GM12891 (cell line): ENCODE data around the gene STRA6.

Experiments
- DNase-seq: peaks from one replicate; pipeline ENCODE4 v3.0.0; 2011; ENCODE audit warnings: low spot score; ENCODE audit not compliant: insufficient read length
- FAIRE-seq: peaks from 2 replicates; lab custom pipeline; 2011; peaks lifted over from hg19 to GRCh38; lab: Jason Lieb, UNC
- PAX5 ChIP-seq: IDR thresholded peaks from 2 replicates; pipeline ENCODE4 v1.6.1; 2011; ENCODE audit warnings: low read length, moderate library complexity, mild to moderate bottlenecking; ENCODE audit not compliant: insufficient read depth, severe bottlenecking
- POLR2A ChIP-seq: IDR thresholded peaks from 2 replicates; pipeline ENCODE4 v1.6.1; 2011; ENCODE audit warnings: low read depth, low read length, control low read depth
- POLR2AphosphoS5 ChIP-seq: IDR thresholded peaks from 2 replicates; pipeline ENCODE4 v1.6.1; 2011; ENCODE audit warnings: low read depth, low read length, control low read depth
- POU2F2 ChIP-seq: IDR thresholded peaks from 2 replicates; pipeline ENCODE4 v1.6.1; 2011; ENCODE audit warnings: low read depth, mild to moderate bottlenecking, control low read depth, low read length, moderate library complexity
- SPI1 ChIP-seq: IDR thresholded peaks from 2 replicates; pipeline ENCODE4 v1.6.1; 2011; ENCODE audit warnings: low read depth, low read length, control low read depth
- TAF1 ChIP-seq: IDR thresholded peaks from 2 replicates; pipeline ENCODE4 v1.6.1; 2011; ENCODE audit warnings: low read depth, low read length, control low read depth

The STRA6 gene

GRCh38 chr15:74176262-74177214, 26.0 kb downstream of the STRA6 start:
- TF ChIP-seq POLR2AphosphoS5 (no peak), POU2F2 (no peak), POLR2A (no peak), PAX5 (no peak), TAF1 (no peak), SPI1 (no peak)
- FAIRE-seq (no peak), DNase-seq (no peak)

DNA sequence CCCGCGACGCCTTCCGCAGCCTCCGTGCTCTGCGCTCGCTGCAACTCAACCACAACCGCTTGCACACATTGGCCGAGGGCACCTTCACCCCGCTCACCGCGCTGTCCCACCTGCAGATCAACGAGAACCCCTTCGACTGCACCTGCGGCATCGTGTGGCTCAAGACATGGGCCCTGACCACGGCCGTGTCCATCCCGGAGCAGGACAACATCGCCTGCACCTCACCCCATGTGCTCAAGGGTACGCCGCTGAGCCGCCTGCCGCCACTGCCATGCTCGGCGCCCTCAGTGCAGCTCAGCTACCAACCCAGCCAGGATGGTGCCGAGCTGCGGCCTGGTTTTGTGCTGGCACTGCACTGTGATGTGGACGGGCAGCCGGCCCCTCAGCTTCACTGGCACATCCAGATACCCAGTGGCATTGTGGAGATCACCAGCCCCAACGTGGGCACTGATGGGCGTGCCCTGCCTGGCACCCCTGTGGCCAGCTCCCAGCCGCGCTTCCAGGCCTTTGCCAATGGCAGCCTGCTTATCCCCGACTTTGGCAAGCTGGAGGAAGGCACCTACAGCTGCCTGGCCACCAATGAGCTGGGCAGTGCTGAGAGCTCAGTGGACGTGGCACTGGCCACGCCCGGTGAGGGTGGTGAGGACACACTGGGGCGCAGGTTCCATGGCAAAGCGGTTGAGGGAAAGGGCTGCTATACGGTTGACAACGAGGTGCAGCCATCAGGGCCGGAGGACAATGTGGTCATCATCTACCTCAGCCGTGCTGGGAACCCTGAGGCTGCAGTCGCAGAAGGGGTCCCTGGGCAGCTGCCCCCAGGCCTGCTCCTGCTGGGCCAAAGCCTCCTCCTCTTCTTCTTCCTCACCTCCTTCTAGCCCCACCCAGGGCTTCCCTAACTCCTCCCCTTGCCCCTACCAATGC, 27.1 kb downstream of the STRA6 start:
- TF ChIP-seq PAX5 = no peak
- TF ChIP-seq POLR2A = no peak
- no peak for TF ChIP-seq TAF1
- TF ChIP-seq POU2F2 = no peak
- TF ChIP-seq SPI1 = no peak
- no peak for TF ChIP-seq POLR2AphosphoS5
- FAIRE-seq = no peak
- no peak for DNase-seq

- FAIRE-seq (no peak), DNase-seq (no peak)
- TF ChIP-seq POU2F2 (no peak), POLR2A (no peak), POLR2AphosphoS5 (no peak), SPI1 (no peak), PAX5 (no peak), TAF1 (no peak)
These were observed 27.7 kb downstream of the STRA6 start for GRCh38 chr15:74174958-74175253.

GRCh38 chr15:74174219-74174957, 28.2 kb downstream of the STRA6 start:
- no peak for FAIRE-seq
- no peak for TF ChIP-seq POLR2A
- TF ChIP-seq POLR2AphosphoS5 = no peak
- no peak for TF ChIP-seq SPI1
- TF ChIP-seq PAX5 = no peak
- TF ChIP-seq TAF1 = no peak
- TF ChIP-seq POU2F2 = no peak
- DNase-seq = no peak

DNA sequence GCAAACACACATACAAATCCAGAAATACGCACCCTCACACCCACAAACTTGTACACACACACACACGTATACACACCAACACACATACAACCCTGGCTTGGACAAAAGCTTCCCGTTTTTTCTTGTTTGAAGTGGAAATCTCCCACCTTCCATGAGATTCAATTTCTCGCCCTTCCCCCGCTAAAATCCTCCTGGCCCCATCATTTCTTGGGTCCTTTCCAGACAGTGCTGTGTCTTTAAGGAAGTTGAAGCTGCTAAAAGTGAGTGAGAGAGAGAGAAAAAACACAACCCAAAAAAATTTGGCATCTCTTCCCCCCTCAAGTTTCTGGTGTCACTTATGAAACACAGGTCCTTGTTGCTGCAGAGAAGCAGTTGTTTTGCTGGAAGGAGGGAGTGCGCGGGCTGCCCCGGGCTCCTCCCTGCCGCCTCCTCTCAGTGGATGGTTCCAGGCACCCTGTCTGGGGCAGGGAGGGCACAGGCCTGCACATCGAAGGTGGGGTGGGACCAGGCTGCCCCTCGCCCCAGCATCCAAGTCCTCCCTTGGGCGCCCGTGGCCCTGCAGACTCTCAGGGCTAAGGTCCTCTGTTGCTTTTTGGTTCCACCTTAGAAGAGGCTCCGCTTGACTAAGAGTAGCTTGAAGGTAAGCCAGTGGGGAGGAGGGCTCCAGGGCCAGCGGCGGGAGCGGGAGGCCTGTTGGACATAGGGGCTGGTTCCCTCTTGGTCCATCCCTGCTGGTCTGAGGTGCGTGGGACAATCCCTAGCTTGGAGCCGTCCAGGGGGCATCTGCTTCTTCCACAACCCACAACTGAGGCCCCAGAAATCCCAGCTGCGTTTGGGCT, 29.0 kb downstream of the STRA6 start, which contains the start of gene ISLR:
Gene ISLR (plus strand): TSS at position 331 of the 839 bp plus-strand sequence. CDS start 1,149 bp downstream, outside the sequence.
- no peak for TF ChIP-seq SPI1
- TF ChIP-seq POLR2AphosphoS5 = no peak
- no peak for TF ChIP-seq TAF1
- no peak for TF ChIP-seq POU2F2
- TF ChIP-seq PAX5 = no peak
- no peak for TF ChIP-seq POLR2A
- DNase-seq (no peak), FAIRE-seq (no peak)

DNA sequence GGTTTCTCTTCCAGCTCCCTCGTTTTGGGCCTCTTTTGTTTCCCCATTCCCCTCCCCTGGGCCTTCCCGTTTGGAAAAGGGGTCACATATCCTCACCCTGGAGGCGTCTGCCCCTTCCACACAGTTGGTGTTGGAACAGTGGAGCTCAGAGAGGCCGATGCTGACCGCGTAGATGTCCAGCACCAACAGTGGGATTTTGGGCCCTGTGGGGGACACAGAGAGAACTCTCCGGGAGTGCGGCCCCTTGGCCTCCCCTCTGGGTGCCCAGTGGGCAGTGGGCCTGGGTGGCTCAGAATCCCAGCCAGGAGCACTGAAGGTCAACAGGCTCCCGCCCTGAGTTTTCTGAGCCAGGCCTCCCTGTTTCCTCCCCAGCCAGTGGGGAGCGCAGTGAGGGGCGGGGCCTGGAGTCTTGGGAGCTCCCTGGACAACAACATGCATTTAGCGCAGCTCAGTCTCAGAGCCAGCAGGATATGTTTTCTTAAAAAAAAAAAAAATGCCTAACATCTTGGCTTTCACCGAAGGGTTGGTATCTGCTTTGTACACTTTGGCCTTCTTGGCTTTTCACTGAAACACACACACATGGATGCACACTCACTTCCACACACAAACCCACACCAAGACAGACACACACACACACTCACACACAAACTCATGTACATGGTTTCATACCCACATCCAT, 29.7 kb downstream of the STRA6 start:
- FAIRE-seq = no peak
- TF ChIP-seq POU2F2 = no peak
- TF ChIP-seq SPI1 = no peak
- TF ChIP-seq PAX5 = no peak
- TF ChIP-seq POLR2AphosphoS5 = no peak
- TF ChIP-seq TAF1 = no peak
- TF ChIP-seq POLR2A = no peak
- no peak for DNase-seq

GRCh38 chr15:74171965-74172541, 30.5 kb downstream of the STRA6 start:
- FAIRE-seq = no peak
- TF ChIP-seq POU2F2 (no peak), SPI1 (no peak), POLR2AphosphoS5 (no peak), POLR2A (no peak), TAF1 (no peak), PAX5 (no peak)
- no peak for DNase-seq

GRCh38 chr15:74170875-74171578, 31.6 kb downstream of the STRA6 start:
- FAIRE-seq (no peak), DNase-seq (no peak)
- no peak for TF ChIP-seq SPI1
- TF ChIP-seq PAX5 = no peak
- no peak for TF ChIP-seq POLR2A
- TF ChIP-seq POU2F2 = no peak
- no peak for TF ChIP-seq POLR2AphosphoS5
- no peak for TF ChIP-seq TAF1
